Uterus (tissue), 4 donors: Measurements from ENCODE around the gene NRXN3. TPM values are rescaled to one million over a fixed set of nuclear protein-coding genes. Genes with fewer than 3 reads are reported as not detected.
A peak's percentile ranks its signal among the peaks of the same experiment; 100 is the strongest.

Experiments
- DNase-seq, 2 donors: peaks; one replicate each; pipeline ENCODE4 v3.0.0-alpha.2; 2019 to 2020
- H3K27ac ChIP-seq, 2 donors: fragments of 200-600 bp; sonication (generic); 1 replicate in 1 of 2; 2 replicates in 1 of 2; pipeline ENCODE4 v1.5.1; 2016 to 2018
- H3K27me3 ChIP-seq, 2 donors: fragments of 200-600 bp; sonication (generic); one replicate each; pipeline ENCODE4 v1.5.1; 2018 to 2019; ENCODE audit warnings: control low read depth in 1 of 2
- H3K36me3 ChIP-seq, 2 donors: fragments of 200-600 bp; sonication (generic); one replicate each; pipeline ENCODE4 v1.5.1; 2019; ENCODE audit warnings: control low read depth in 1 of 2
- H3K4me1 ChIP-seq, 2 donors: fragments of 200-600 bp; sonication (generic); one replicate each; pipeline ENCODE4 v1.5.1; 2018 to 2019; ENCODE audit warnings: control low read depth in 1 of 2
- H3K4me3 ChIP-seq, 2 donors: fragments of 200-600 bp; sonication (generic); 1 replicate in 1 of 2; 2 replicates in 1 of 2; pipeline ENCODE4 v1.5.1; 2018 to 2019; ENCODE audit warnings: mild to moderate bottlenecking in 1 of 2
- H3K9me3 ChIP-seq, 2 donors: fragments of 200-600 bp; sonication (generic); one replicate each; pipeline ENCODE4 v1.5.1; 2019; ENCODE audit warnings: control low read depth in 1 of 2
- CTCF ChIP-seq, 4 experiments: fragments of 200-600 bp in 2 of 4; fragments of 450-650 bp in 2 of 4; sonication (generic) in 2 of 4; IDR thresholded peaks; one replicate each; pipeline ENCODE4 v1.5.1; 2016 to 2019; ENCODE audit warnings: antibody characterized with exemption in 4 of 4, mild to moderate bottlenecking in 2 of 4, moderate library complexity in 1 of 4
- POLR2A ChIP-seq, 2 donors: fragments of 450-650 bp; IDR thresholded peaks; one replicate each; pipeline ENCODE4 v1.6.1; 2016; ENCODE audit warnings: antibody characterized with exemption in 2 of 2, mild to moderate bottlenecking in 1 of 2, moderate library complexity in 1 of 2
- intact Hi-C: fragments of 100-400 bp; cut with DNase I; formaldehyde crosslinking; loops from one replicate; pipeline ENCODE4 v1.15.1; 2023; ENCODE audit warnings: low total_unique reads
- total RNA-seq, 4 donors: library from RNA; depleted of rRNA in 3 of 4; stranded (reverse); fragments of >200 nt in 3 of 4; gene quantifications; one replicate each; pipeline versions ENCODE4 v1.1.0 to v1.2.4, GENCODE V29; 2014 to 2023
- donor health status: DM: yes; HTN: yes; CAD: no.

Gene NRXN3
- total RNA-seq, 4 donors from 2014 or later, result 2.9 to 17.0 (median 4.4) TPM

DNA sequence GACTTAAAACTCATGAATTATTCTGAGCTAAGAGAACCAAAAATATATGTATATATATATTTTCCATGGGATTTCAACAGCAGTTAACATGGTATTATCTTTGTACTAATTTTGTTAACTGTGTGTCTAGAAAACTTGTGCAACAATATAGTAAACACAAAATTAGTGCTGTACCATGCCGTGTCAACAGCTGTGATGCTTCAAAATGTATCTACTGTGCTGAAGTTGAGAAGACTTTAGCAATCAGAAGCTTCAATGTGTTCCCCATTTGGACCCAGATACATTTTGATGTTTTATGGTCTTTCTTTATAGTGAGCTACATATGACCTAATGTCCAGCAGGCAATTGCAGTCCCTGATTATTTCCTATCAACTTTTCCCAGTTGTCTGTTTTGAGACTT, 1635.5 kb downstream of the NRXN3 start:
- H3K27me3 ChIP-seq, result no peaks in the 10 kb centered on the region
- no peaks in the 10 kb centered on the region for H3K4me1 ChIP-seq
- no peak for DNase-seq
- H3K9me3 ChIP-seq, result no peaks in the 10 kb centered on the region
- intact Hi-C loops, result no loop called here
- H3K27ac ChIP-seq, result no peak overlapping the region
- no peak for TF ChIP-seq POLR2A (IDR thresholded peaks at IDR 0.05)
- no peak for TF ChIP-seq CTCF (IDR thresholded peaks at IDR 0.05)
- H3K4me3 ChIP-seq, result no peak overlapping the region
- no peaks in the 10 kb centered on the region for H3K36me3 ChIP-seq

DNA sequence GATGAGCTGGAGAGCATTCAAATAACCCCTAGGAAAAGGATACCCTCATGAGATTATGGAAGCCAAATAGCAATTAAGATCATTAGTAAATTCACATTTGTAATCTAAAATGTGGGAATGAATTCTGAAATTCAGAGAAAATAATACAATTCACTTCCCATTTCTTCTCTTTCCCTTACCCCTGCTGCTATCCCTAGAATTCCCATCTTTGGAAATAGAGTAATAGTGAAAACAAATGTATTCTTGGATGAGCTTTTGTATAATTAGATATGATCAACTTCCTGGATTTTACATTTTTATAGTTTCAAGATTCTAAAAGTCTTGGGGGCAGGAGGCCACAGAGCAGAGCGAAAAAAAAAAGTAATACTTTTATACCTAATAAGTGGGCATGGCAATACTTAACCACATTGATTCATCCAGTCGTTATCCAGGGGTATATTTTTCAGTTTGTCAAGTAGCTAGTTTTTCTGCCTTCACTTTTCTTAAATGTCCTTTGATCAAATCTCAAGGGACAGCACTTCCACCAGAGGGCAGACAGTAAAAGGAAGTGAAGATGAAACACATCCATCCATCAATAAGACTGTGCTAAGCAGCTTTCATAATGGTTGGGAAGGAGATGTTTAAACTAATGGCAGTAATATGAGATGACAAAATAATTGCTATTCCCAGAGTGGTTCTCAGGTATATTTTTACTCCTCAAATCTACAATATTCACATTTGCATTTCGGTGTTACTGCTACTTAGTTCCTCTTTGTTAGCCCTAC, 1639.9 kb downstream of the NRXN3 start:
- Histone ChIP-seq H3K9me3 (no peaks in the 10 kb centered on the region), H3K27ac (no peak overlapping the region), H3K4me1 (no peaks in the 10 kb centered on the region), H3K36me3 (no peaks in the 10 kb centered on the region), H3K4me3 (no peak overlapping the region), H3K27me3 (no peaks in the 10 kb centered on the region)
- DNase-seq, result no peak
- intact Hi-C loops, result no loop called here
- TF ChIP-seq POLR2A (IDR thresholded peaks at IDR 0.05), result no peak
- TF ChIP-seq CTCF (IDR thresholded peaks at IDR 0.05), result no peak

- Histone ChIP-seq H3K27me3 (no peaks in the 10 kb centered on the region), H3K9me3 (no peaks in the 10 kb centered on the region), H3K4me3 (no peak overlapping the region), H3K36me3 (no peaks in the 10 kb centered on the region), H3K4me1 (no peaks in the 10 kb centered on the region), H3K27ac (no peak overlapping the region)
- intact Hi-C loops, result no loop called here
- DNase-seq, result no peak
- TF ChIP-seq POLR2A (IDR thresholded peaks at IDR 0.05), result no peak
These were observed 1650.8 kb downstream of the NRXN3 start for GRCh38 chr14:79820866-79821535.

GRCh38 chr14:79822034-79822433, 1651.9 kb downstream of the NRXN3 start:
- DNase-seq, result no peak
- Histone ChIP-seq H3K36me3 (no peaks in the 10 kb centered on the region), H3K27ac (peak overlapping the region in 1 of 2 donors; percentile 19), H3K4me1 (no peaks in the 10 kb centered on the region), H3K4me3 (no peak overlapping the region), H3K27me3 (no peaks in the 10 kb centered on the region), H3K9me3 (no peaks in the 10 kb centered on the region)
- intact Hi-C loops, result no loop called here
- TF ChIP-seq CTCF (IDR thresholded peaks at IDR 0.05) (no peak), POLR2A (IDR thresholded peaks at IDR 0.05) (no peak)

- intact Hi-C loops, result no loop called here
These were observed 1654.9 kb downstream of the NRXN3 start for GRCh38 chr14:79825046-79825521.

More at GRCh38 chr14:79825046-79825521, 1654.9 kb downstream of the NRXN3 start:
- Histone ChIP-seq H3K4me3 (no peak overlapping the region), H3K27ac (peak overlapping the region in 1 of 2 donors; percentile 46), H3K4me1 (no peaks in the 10 kb centered on the region), H3K36me3 (no peaks in the 10 kb centered on the region), H3K9me3 (no peaks in the 10 kb centered on the region), H3K27me3 (no peaks in the 10 kb centered on the region)
- peak in 1 of 2 donors; percentile 46 for DNase-seq
- TF ChIP-seq POLR2A (IDR thresholded peaks at IDR 0.05) (no peak), CTCF (IDR thresholded peaks at IDR 0.05) (no peak)
